Ishikawa (cell line): Measurements from ENCODE around the gene PIWIL4.

Experiments
- CEBPB ChIP-seq: IDR thresholded peaks from 2 replicates; pipeline ENCODE4 v1.6.1; 2012
- CREB1 ChIP-seq: IDR thresholded peaks from 2 replicates; pipeline ENCODE4 v1.6.1; 2012; ENCODE audit warnings: low read depth
- EGR1 ChIP-seq: IDR thresholded peaks from 2 replicates; pipeline ENCODE4 v1.6.1; 2012
- EP300 ChIP-seq: IDR thresholded peaks from 2 replicates; pipeline ENCODE4 v1.6.1; 2012; ENCODE audit warnings: borderline replicate concordance
- FOXM1 ChIP-seq: IDR thresholded peaks from 2 replicates; pipeline ENCODE4 v1.6.1; 2012; ENCODE audit warnings: low read depth, borderline replicate concordance
- MAX ChIP-seq: IDR thresholded peaks from 2 replicates; pipeline ENCODE4 v1.6.1; 2012
- NFIC ChIP-seq: IDR thresholded peaks from 2 replicates; pipeline ENCODE4 v1.6.1; 2012
- RAD21 ChIP-seq: IDR thresholded peaks from 2 replicates; pipeline ENCODE4 v1.6.1; 2012; ENCODE audit warnings: low read depth
- REST ChIP-seq: IDR thresholded peaks from 2 replicates; pipeline ENCODE4 v1.6.1; 2012; ENCODE audit warnings: low read depth, mild to moderate bottlenecking
- TAF1 ChIP-seq: IDR thresholded peaks from 2 replicates; pipeline ENCODE4 v1.6.1; 2012; ENCODE audit warnings: low read depth, mild to moderate bottlenecking
- TCF12 ChIP-seq: IDR thresholded peaks from 2 replicates; pipeline ENCODE4 v1.6.1; 2012; ENCODE audit warnings: low read depth
- TEAD4 ChIP-seq: IDR thresholded peaks from 2 replicates; pipeline ENCODE4 v1.6.1; 2012
- USF1 ChIP-seq: IDR thresholded peaks from 2 replicates; pipeline ENCODE4 v1.6.1; 2012
- YY1 ChIP-seq: IDR thresholded peaks from 2 replicates; pipeline ENCODE4 v1.6.1; 2012; ENCODE audit warnings: low read depth
- ZBTB7A ChIP-seq: IDR thresholded peaks from 2 replicates; pipeline ENCODE4 v1.6.1; 2012; ENCODE audit warnings: low read depth

Gene PIWIL4

GRCh38 chr11:94636388-94636949 is 69.3 kb downstream of the PIWIL4 start:
- TF ChIP-seq NFIC: no peak
- TF ChIP-seq ZBTB7A: no peak
- TF ChIP-seq YY1: no peak
- no peak for TF ChIP-seq EP300
- TF ChIP-seq TEAD4: no peak
- TF ChIP-seq MAX: no peak
- TF ChIP-seq EGR1: no peak
- no peak for TF ChIP-seq TAF1
- no peak for TF ChIP-seq FOXM1
- TF ChIP-seq REST: no peak
- TF ChIP-seq CEBPB: no peak
- TF ChIP-seq USF1: no peak
- no peak for TF ChIP-seq TCF12
- no peak for TF ChIP-seq RAD21
- no peak for TF ChIP-seq CREB1

GRCh38 chr11:94638301-94638901 is 71.2 kb downstream of the PIWIL4 start:
- TF ChIP-seq NFIC (no peak), TEAD4 (no peak), CEBPB (no peak), YY1 (no peak), TCF12 (no peak), TAF1 (no peak), CREB1 (no peak), FOXM1 (no peak), REST (no peak), RAD21 (no peak), EP300 (no peak), ZBTB7A (no peak), USF1 (no peak), MAX (no peak), EGR1 (no peak)

- TF ChIP-seq EGR1 (no peak), USF1 (no peak), MAX (no peak), RAD21 (no peak), NFIC (no peak), TEAD4 (no peak), CREB1 (no peak), CEBPB (no peak)
These were observed 71.8 kb downstream of the PIWIL4 start for GRCh38 chr11:94638902-94639373.

GRCh38 chr11:94639901-94640721 is 72.9 kb downstream of the PIWIL4 start:
- no peak for TF ChIP-seq ZBTB7A
- no peak for TF ChIP-seq RAD21
- TF ChIP-seq CEBPB: no peak
- TF ChIP-seq TEAD4: no peak
- no peak for TF ChIP-seq REST
- TF ChIP-seq TCF12: no peak
- TF ChIP-seq USF1: no peak
- no peak for TF ChIP-seq MAX
- no peak for TF ChIP-seq TAF1
- no peak for TF ChIP-seq YY1
- TF ChIP-seq NFIC: no peak
- TF ChIP-seq EGR1: no peak
- no peak for TF ChIP-seq EP300
